SK-N-SH (cell line): ENCODE data around the gene METTL9. TPM values are rescaled to one million over a fixed set of nuclear protein-coding genes. Genes with fewer than 3 reads are reported as not detected.
A peak's percentile ranks its signal among the peaks of the same experiment; 100 is the strongest.

Experiments used
- CTCF ChIA-PET: fragments of 300-600, 350-600 bp; formaldehyde crosslinking; extraction: SDS; loops from one replicate; lab custom pipeline; 2021; lab: Yijun Ruan, JAX
- POLR2A ChIA-PET: fragments of 350-600 bp; sonication (Branson Sonifier 250); formaldehyde crosslinking; extraction: SDS; loops from one replicate; lab custom pipeline; 2020; ENCODE audit warnings: antibody characterized with exemption, inconsistent platforms; lab: Yijun Ruan, JAX
- DNase-seq: peaks from one replicate; pipeline ENCODE4 v3.0.0; 2012
- H2AFZ ChIP-seq: fragments of 200-600 bp; sonication (generic); 2 replicates; pipeline ENCODE4 v1.8.1; 2016; ENCODE audit warnings: antibody characterized with exemption, mild to moderate bottlenecking, low read depth
- H3F3A ChIP-seq: fragments of 200-600 bp; sonication (generic); replicated peaks from 2 replicates; pipeline ENCODE3; 2016; ENCODE audit warnings: antibody characterized with exemption, mild to moderate bottlenecking; ENCODE audit not compliant: insufficient read depth
- H3K27ac ChIP-seq, 2 experiments: fragments of 200-500 bp in 1 of 2; fragments of 200-600 bp in 1 of 2; sonication (Bioruptor generic) in 1 of 2; sonication (generic), shearing (Covaris generic) in 1 of 2; 2 replicates each; pipeline versions ENCODE4 v1.5.1 to v1.6.1; 2014 to 2016; ENCODE audit warnings: low read depth in 2 of 2, inconsistent platforms in 1 of 2, low read length in 1 of 2, mild to moderate bottlenecking in 1 of 2, mixed read lengths in 1 of 2
- H3K27me3 ChIP-seq: fragments of 200-600 bp; sonication (generic), shearing (Covaris generic); 2 replicates; pipeline ENCODE4 v1.6.1; 2016; ENCODE audit warnings: mixed run types; ENCODE audit not compliant: insufficient read depth
- H3K36me3 ChIP-seq, 2 experiments: fragments of 200-500 bp in 1 of 2; fragments of 200-600 bp in 1 of 2; sonication (Bioruptor generic) in 1 of 2; sonication (generic) in 1 of 2; replicated peaks in 1 of 2; 2 replicates each; pipeline versions ENCODE3 to v1.5.1; 2014 to 2016; ENCODE audit warnings: low read length in 1 of 2, mild to moderate bottlenecking in 1 of 2; ENCODE audit not compliant: insufficient read depth in 2 of 2, control insufficient read depth in 1 of 2
- H3K4me1 ChIP-seq, 2 experiments: fragments of 200-500 bp in 1 of 2; fragments of 200-600 bp in 1 of 2; sonication (Bioruptor generic) in 1 of 2; sonication (generic), shearing (Covaris generic) in 1 of 2; 2 replicates each; pipeline versions ENCODE4 v1.5.1 to v1.6.1; 2014 to 2016; ENCODE audit warnings: low read depth in 1 of 2, low read length in 1 of 2, mixed run types in 1 of 2; ENCODE audit not compliant: insufficient read depth in 2 of 2, control insufficient read depth in 1 of 2
- H3K4me2 ChIP-seq: fragments of 200-600 bp; sonication (generic), shearing (Covaris generic); 2 replicates; pipeline ENCODE4 v1.6.1; 2017; ENCODE audit warnings: mixed run types
- H3K4me3 ChIP-seq, 2 experiments: fragments of 200-500 bp in 1 of 2; fragments of 200-600 bp in 1 of 2; sonication (Bioruptor generic) in 1 of 2; sonication (generic), shearing (Covaris generic) in 1 of 2; 2 replicates each; pipeline versions ENCODE4 v1.5.1 to v1.8.1; 2014 to 2016; ENCODE audit warnings: low read depth in 2 of 2, inconsistent platforms in 1 of 2, low read length in 1 of 2, mild to moderate bottlenecking in 1 of 2, mixed read lengths in 1 of 2, moderate library complexity in 1 of 2
- H3K79me2 ChIP-seq: fragments of 200-600 bp; sonication (generic); 2 replicates; pipeline ENCODE4 v1.8.1; 2017; ENCODE audit warnings: mild to moderate bottlenecking; ENCODE audit not compliant: insufficient read depth
- H3K9ac ChIP-seq: fragments of 200-600 bp; sonication (generic); 2 replicates; pipeline ENCODE4 v1.6.1; 2017; ENCODE audit warnings: mixed run types
- H3K9me2 ChIP-seq: fragments of 200-600 bp; sonication (generic); 2 replicates; pipeline ENCODE4 v1.6.1; 2017; ENCODE audit warnings: mixed run types
- H3K9me3 ChIP-seq: fragments of 200-600 bp; sonication (generic); 2 replicates; pipeline ENCODE4 v1.6.1; 2017; ENCODE audit warnings: mixed run types, mild to moderate bottlenecking, moderate library complexity
- H4K20me1 ChIP-seq: fragments of 200-600 bp; sonication (generic); 2 replicates; pipeline ENCODE4 v1.6.1; 2017; ENCODE audit warnings: mild to moderate bottlenecking, mixed run types; ENCODE audit not compliant: insufficient read depth
- CHD2 ChIP-seq: fragments of 150-350 bp; IDR thresholded peaks from 2 replicates; pipeline ENCODE4 v1.6.1; 2018; ENCODE audit warnings: low read length; ENCODE audit not compliant: partially characterized antibody
- FOXJ3 ChIP-seq: sonication (generic); formaldehyde crosslinking; IDR thresholded peaks from 2 replicates; pipeline ENCODE4 v1.5.1; 2020; ENCODE audit warnings: mild to moderate bottlenecking, missing genetic modification reagents
- FOXM1 ChIP-seq: IDR thresholded peaks from 2 replicates; pipeline ENCODE4 v1.4.0; 2012; ENCODE audit warnings: low read depth, mild to moderate bottlenecking
- IRF3 ChIP-seq: fragments of 150-350 bp; IDR thresholded peaks from 2 replicates; pipeline ENCODE4 v1.6.1; 2016; ENCODE audit warnings: mild to moderate bottlenecking, low read depth, low read length
- JUND ChIP-seq: IDR thresholded peaks from 2 replicates; pipeline ENCODE4 v1.4.0; 2012
- MAX ChIP-seq: IDR thresholded peaks from 2 replicates; pipeline ENCODE4 v1.4.0; 2012; ENCODE audit warnings: low read depth
- MEF2A ChIP-seq: IDR thresholded peaks from 2 replicates; pipeline ENCODE4 v1.4.0; 2012; ENCODE audit warnings: low read depth, borderline replicate concordance
- PBX3 ChIP-seq: IDR thresholded peaks from 2 replicates; pipeline ENCODE4; 2012
- RAD21 ChIP-seq: IDR thresholded peaks from 2 replicates; pipeline ENCODE4 v1.6.1; 2012; ENCODE audit warnings: mild to moderate bottlenecking, low read length
- RCOR1 ChIP-seq: fragments of 150-350 bp; IDR thresholded peaks from 2 replicates; pipeline ENCODE4 v1.6.1; 2017; ENCODE audit warnings: antibody characterized with exemption, low read length
- RXRA ChIP-seq: IDR thresholded peaks from 2 replicates; pipeline ENCODE4 v1.4.0; 2012; ENCODE audit warnings: low read depth, mild to moderate bottlenecking, borderline replicate concordance
- SMC3 ChIP-seq: IDR thresholded peaks from 2 replicates; pipeline ENCODE4 v1.6.1; 2012; ENCODE audit warnings: low read depth, low read length, improper control_type of control experiment
- USF1 ChIP-seq: IDR thresholded peaks from 2 replicates; pipeline ENCODE4 v1.4.0; 2012; ENCODE audit warnings: low read depth, borderline replicate concordance
- USF2 ChIP-seq: fragments of 150-350 bp; IDR thresholded peaks from 2 replicates; pipeline ENCODE4 v1.6.1; 2017; ENCODE audit warnings: antibody characterized with exemption, low read length, low read depth, borderline replicate concordance
- ZBTB33 ChIP-seq: IDR thresholded peaks from 2 replicates; pipeline ENCODE4 v1.4.0; 2012; ENCODE audit warnings: low read depth, borderline replicate concordance
- WGBS: methylation state at CpG from one replicate; pipeline ENCODE4 v1.1.6; 2017; ENCODE audit warnings: low lambda C conversion rate; 5-methylcytosine and 5-hydroxymethylcytosine counted together
- polyA plus RNA-seq, 3 experiments: library from polyadenylated mRNA; depleted of rRNA; stranded (reverse); fragments of >200 nt; gene quantifications; 2 replicates each; pipeline ENCODE4 v1.2.3, GENCODE V29; 2012
- TF ChIP-seq, protein P1 (sequence below): fragments of 200-600 bp; sonication (generic); IDR thresholded peaks from 2 replicates; pipeline ENCODE4 v1.6.1; 2017; ENCODE audit warnings: antibody characterized with exemption, mild to moderate bottlenecking, moderate library complexity

METTL9 gene
- polyA plus RNA-seq, 1 of the 3 experiments (the other 2 are of a cell fraction) = 70.7 TPM

GRCh38 chr16:21663889-21664647 is 64.7 kb downstream of the METTL9 start, which contains the start of gene OTOA:
Gene OTOA, plus strand, starts transcription at chr16:21663968. Its CDS starts 14,547 bp downstream, at chr16:21678515.
- Histone ChIP-seq H3F3A (peaks cover 12% of the 10 kb centered on the region), H3K9ac (no peak within 1 kb of the TSS), H3K4me2 (no peak within 1 kb of the TSS), H3K4me3 (no peak within 1 kb of the TSS), H3K36me3 (peaks cover 0 to 4% of the 10 kb centered on the region in 2 experiments), H3K79me2 (no peaks in the 10 kb centered on the region), H3K27me3 (no peaks in the 10 kb centered on the region), H2AFZ (no peak within 1 kb of the TSS), H3K9me2 (no peaks in the 10 kb centered on the region), H3K27ac (no peak within 1 kb of the TSS), H3K4me1 (peaks cover 0 to 9% of the 10 kb centered on the region in 2 experiments; a peak in 1 of 4 replicates), H3K9me3 (no peaks in the 10 kb centered on the region), H4K20me1 (no peaks in the 10 kb centered on the region)
- ChIA-PET POLR2A (no interaction called here), CTCF (interaction anchor here (1.1 to 1.4 kb wide), 2 partner anchors 21 to 80 kb away, joined by 3 to 4 read pairs; no protein-coding TSS in a partner anchor)
- WGBS = 52% methylated on average over 22 of the region's 45 CpGs
- peak; percentile 74 for DNase-seq
- no peak for TF ChIP-seq RXRA
- TF ChIP-seq JUND = no peak
- TF ChIP-seq USF1 = no peak
- no peak for TF ChIP-seq RAD21
- TF ChIP-seq CHD2 = no peak
- no peak for TF ChIP-seq PBX3
- no peak for TF ChIP-seq MAX
- no peak for TF ChIP-seq FOXJ3 (CRISPR knock-in tag)
- TF ChIP-seq SMC3 = no peak

- Histone ChIP-seq H3K4me2 (no peak overlapping the region), H3F3A (peaks cover 11% of the 10 kb centered on the region), H3K4me1 (peaks cover 0 to 9% of the 10 kb centered on the region in 2 experiments; a peak in 1 of 4 replicates), H3K9me2 (no peaks in the 10 kb centered on the region), H3K9ac (no peak overlapping the region), H3K36me3 (peaks cover 0 to 1% of the 10 kb centered on the region in 2 experiments), H4K20me1 (no peaks in the 10 kb centered on the region), H3K79me2 (no peaks in the 10 kb centered on the region), H2AFZ (no peak overlapping the region), H3K9me3 (no peaks in the 10 kb centered on the region), H3K4me3 (no peak overlapping the region), H3K27me3 (0 out of 2 replicates have a peak, but pooled peaks cover 3% of the 10 kb centered on the region), H3K27ac (no peak overlapping the region)
- POLR2A ChIA-PET = no interaction called here
- CTCF ChIA-PET = interaction anchor here (4.2 kb wide), 1 partner anchor 8 kb away, joined by 28 read pairs; no protein-coding TSS in a partner anchor
- DNase-seq = no peak
- 95% methylated on average over 10 of the region's 10 CpGs for WGBS
- TF ChIP-seq MEF2A (no peak), ZBTB33 (no peak), MAX (no peak), FOXM1 (no peak), RAD21 (no peak), USF2 (no peak), RCOR1 (no peak), IRF3 (no peak)
- TF ChIP-seq, protein P1, sequence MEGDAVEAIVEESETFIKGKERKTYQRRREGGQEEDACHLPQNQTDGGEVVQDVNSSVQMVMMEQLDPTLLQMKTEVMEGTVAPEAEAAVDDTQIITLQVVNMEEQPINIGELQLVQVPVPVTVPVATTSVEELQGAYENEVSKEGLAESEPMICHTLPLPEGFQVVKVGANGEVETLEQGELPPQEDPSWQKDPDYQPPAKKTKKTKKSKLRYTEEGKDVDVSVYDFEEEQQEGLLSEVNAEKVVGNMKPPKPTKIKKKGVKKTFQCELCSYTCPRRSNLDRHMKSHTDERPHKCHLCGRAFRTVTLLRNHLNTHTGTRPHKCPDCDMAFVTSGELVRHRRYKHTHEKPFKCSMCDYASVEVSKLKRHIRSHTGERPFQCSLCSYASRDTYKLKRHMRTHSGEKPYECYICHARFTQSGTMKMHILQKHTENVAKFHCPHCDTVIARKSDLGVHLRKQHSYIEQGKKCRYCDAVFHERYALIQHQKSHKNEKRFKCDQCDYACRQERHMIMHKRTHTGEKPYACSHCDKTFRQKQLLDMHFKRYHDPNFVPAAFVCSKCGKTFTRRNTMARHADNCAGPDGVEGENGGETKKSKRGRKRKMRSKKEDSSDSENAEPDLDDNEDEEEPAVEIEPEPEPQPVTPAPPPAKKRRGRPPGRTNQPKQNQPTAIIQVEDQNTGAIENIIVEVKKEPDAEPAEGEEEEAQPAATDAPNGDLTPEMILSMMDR = no peak
Observed at GRCh38 chr16:21664801-21665492, 65.6 kb downstream of the METTL9 start.
